HG03039 (cell line): ENCODE results near the gene PDE4DIP.
"Not testable (repeated sequence)": the region's sequence is repeated elsewhere in the genome, so short reads cannot be mapped to it uniquely, and the experiment has no call there.

Experiments
- ATAC-seq: cut with Tn5 transposase; IDR thresholded peaks from one replicate; pipeline ENCODE4 v1.9.1; 2021; ENCODE audit warnings: mild to moderate bottlenecking, moderate library complexity; ENCODE audit not compliant: unreplicated experiment

PDE4DIP gene

DNA sequence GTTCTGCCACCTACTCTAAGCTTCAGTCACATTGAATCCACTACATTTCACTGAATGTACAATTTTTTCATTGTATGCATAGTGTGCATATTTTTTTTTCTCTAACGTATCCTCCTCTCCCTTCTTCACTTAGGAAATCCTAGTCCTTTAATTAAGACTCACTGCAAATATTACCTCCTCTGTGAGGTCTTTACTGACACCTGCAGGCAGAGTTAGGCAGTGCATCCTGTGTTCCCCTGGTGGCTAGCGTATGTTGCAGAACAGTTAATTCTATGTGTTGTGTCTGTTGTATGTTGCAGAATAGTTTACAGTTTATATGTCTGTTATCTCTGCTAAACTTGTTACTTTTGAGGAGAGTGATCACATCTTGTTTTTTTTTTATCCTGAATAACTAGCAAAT, 121.9 kb downstream of the PDE4DIP start:
- not testable (repeated sequence) for ATAC-seq

- not testable (repeated sequence) for ATAC-seq
Observed at GRCh38 chr1:148967580-148967979, 123.4 kb downstream of the PDE4DIP start.

DNA sequence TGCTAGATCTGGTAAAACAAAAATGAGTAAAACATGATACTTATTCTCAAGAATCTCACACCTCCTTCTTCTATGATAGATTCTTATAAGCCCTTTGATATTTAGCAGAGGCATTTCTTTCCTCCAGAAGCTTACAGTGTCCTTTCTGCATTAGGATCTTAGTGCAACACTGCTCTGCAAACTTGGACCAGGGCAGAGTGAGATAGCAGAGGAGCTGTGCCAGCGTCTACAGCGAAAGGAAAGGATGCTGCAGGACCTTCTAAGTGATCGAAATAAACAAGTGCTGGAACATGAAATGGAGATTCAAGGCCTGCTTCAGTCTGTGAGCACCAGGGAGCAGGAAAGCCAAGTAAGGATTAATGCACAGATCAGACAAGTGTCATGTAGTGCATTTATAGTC, 124.5 kb downstream of the PDE4DIP start:
- not testable (repeated sequence) for ATAC-seq

- ATAC-seq = not testable (repeated sequence)
Observed at GRCh38 chr1:148969126-148969525, 124.9 kb downstream of the PDE4DIP start.

DNA sequence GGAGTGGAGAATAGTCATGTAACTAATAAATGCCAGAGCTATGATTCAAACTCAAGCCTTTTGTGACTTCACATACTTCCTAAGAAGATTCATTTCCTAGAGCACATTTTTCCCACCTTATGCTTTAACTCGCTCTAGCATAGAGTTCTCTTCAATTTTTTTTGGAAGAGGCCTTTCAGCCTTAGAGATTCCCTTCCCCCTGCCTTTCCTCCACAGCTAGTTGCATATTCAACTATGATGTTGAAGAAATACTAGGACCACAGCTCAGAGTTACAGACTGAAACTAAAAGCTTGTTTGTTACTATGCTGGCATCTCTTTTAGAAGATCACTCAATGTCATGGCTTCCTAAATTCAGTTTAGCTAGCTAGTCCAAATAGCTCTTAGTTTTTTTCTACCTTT, 131.2 kb downstream of the PDE4DIP start:
- not testable (repeated sequence) for ATAC-seq

DNA sequence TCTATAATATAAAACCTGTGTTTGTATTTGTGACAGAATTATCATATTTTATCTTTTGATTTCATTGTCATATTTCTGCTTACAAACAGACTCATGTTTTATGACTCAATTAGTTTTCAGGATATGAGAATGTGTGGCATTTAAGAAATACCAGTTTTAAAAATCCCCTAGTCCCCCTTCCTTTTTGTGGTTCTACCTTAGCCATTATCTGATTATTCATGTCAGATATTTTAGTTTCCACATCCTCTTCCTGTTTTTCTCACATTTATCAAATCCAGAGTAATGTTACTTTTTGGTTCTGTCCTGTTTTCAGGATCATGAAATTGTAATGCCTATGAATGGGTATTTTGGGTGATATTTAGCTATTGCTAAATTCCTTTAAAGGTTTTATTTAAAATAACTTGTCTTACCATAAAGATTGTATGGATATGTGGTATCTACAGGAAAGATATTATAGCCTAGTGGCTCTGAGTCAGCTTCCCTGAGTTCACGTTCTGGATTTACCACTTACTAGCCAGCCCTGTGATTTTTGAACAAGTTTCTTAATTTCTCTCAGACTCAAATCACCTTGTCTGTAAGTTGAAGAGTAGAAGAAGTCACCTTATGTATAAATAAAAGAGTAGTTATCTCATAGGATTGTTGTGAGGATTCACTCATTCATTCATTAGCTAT, 131.8 kb downstream of the PDE4DIP start:
- ATAC-seq = not testable (repeated sequence)

DNA sequence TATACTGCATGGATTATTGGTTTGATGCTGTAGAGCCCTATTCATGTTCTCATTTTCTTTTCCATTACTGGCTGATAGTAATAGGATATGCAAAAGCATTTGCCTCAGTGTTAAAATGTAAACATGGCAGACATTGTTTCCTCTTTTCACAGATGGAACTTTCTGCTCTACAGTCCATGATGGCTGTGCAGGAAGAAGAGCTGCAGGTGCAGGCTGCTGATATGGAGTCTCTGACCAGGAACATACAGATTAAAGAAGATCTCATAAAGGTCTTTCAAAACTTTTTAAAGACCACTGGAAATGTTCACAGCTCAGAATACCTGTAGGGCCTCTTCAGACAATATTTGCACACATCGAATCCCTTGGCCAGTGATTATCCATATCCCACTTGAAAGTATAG, 133.6 kb downstream of the PDE4DIP start:
- ATAC-seq = not testable (repeated sequence)

DNA sequence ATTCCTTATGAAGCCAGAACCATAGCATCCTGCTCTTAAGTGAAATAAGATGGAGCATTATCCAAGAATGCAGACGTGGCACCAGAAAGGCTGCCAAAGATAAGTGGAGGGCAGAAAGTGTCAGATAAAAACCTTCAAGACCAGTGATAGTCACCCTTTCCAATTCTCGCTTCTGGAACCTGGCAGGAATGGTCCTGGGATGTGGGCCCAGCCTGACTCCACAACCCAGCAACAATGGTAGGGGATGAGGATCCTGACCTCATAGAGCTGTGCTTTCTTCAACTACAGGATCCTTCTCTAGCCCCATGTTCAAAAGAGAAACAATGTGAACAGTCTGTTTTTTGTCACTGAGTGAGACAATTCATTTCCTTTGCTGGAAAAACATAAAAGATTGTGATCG, 145.2 kb downstream of the PDE4DIP start:
- ATAC-seq = not testable (repeated sequence)

DNA sequence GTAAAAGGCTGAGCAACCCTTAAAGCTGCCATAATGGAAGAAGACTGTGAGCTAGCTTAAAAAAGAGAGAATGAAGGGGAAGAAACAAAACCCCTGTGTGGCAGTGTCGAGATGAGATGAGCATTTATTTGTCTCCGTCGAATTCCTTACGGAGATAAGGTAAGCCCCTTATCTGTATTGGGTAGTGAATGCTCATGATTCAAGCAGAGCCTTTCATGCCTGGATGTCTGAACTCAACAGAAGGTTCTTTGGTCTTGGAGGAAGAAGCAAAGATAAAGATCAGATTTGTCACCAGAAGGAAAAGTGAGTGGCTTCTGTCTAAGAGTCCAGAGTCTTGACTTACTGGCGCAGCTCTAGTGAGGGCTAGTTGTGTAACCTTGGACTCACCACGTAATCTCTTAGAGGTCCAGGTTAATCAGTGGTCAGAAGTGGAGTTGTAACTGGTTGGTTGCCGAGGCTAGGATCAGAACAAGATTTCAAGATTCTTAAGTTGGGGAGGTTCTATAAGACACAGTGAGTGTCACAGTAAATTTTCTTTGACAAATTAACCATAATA, 146.1 kb downstream of the PDE4DIP start:
- not testable (repeated sequence) for ATAC-seq

GRCh38 chr1:148991818-148992217, 147.6 kb downstream of the PDE4DIP start:
- ATAC-seq = not testable (repeated sequence)

DNA sequence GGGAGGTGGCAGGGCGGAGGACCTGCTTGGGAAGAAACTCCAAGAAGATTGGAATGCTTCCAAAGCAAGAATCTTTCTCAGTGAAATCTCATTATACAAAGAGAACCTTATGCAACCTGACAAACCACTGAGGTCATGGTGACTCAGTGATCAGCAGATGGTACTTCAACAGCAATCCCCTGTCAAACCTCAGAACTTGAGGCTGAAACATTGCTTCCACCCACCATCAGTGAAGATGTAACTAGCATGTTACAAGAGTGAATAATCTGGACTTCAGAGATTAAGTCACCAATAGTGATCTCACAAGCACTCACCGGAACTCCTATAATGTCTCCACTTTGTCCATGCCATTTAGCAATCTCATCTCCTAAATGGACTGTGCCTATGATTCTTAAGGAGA, 148.1 kb downstream of the PDE4DIP start:
- ATAC-seq = not testable (repeated sequence)

- ATAC-seq = not testable (repeated sequence)
Observed at GRCh38 chr1:148996449-148997224, 152.4 kb downstream of the PDE4DIP start.

DNA sequence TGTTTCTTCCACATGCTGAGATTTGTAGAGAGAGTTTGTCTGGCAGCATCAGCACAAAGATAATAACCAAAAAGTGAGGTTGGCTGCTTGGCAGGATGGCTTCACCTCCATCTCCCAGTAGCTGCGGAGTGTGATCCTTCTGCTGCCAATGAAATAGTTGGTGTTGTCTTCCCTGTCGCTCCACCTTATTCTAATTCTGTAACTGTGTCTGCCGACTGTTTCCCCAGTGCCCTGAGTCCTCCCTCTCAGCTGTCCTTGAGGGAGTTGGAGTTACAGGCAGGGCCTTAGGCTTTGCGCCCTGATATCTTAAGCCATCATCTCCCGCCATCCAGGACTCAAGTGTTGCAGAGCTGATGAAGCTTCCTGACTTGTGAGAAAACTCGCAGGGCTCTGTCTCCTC, 153.2 kb downstream of the PDE4DIP start:
- not testable (repeated sequence) for ATAC-seq

DNA sequence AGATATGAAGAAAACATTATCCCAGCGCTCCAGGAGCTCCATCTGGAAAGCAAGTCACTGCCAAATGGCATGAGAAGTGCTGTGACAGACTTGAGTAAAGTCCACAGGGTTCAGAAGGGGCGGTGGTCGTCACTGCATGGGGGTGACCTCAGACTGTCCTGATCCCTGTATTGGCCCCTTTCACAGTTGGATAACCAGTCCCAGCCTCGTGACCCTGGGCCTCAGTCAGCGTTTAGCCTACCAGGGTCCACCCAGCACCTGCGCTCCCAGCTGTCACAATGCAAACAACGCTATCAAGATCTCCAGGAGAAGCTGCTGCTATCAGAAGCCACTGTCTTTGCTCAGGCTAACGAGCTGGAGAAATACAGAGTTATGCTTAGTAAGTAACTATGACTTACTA, 158.4 kb downstream of the PDE4DIP start:
- ATAC-seq = not testable (repeated sequence)

DNA sequence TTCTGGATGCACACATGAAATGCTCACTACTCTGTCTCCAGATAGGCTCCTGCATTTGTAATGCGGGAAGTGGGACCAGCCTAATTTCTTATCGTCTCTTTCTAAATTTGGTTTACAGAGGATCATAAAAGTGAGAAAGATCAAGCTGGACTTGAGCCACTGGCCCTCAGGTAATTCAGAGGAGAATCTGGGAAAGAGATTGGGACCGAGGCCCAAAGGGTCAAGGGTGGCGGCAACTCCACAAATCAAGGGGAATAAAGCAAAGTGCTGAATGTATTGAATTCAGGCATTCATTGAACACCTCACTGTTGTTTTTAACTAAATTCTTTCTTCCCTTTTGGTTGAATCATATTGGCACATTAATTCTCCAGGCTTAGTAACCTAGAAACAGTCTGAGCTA, 164.1 kb downstream of the PDE4DIP start:
- ATAC-seq = not testable (repeated sequence)

DNA sequence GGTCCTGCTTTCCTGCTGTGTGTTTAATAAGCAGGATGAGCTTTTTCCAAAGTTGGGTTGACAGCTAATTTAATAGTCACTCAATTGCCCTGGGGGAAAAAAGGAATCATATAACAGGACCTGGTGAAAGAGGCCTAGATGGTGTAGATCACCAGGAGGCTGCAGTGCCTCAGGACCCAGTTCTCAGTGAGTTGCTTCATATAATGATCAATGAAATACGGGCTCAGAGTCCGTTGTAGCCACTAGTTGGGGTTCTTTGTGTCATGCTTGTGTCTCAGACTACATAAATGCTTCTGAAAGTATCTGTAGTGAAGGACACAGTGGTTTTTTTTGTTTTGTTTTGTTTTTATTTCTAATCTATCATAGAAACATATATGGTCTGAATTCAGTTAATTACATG, 164.5 kb downstream of the PDE4DIP start:
- ATAC-seq = not testable (repeated sequence)

DNA sequence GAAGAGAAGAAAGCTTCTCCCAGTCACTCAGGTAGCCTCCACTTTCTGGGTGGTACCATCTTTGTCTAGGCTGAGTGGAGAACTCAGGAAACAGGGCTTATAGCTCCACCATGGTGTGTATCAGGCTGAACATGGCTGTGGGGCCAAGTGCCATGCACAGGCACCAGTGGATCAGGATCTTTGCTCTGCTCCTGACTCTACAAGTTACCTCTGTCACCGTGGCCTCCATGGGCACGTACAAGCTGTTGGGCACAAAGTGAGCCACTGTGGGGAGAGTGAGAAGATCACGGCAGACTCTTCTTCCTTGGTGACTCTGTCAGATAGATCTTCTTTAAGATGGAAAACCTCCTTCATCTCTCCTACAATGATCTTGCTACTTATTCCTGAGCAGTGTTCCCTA, 165.5 kb downstream of the PDE4DIP start:
- ATAC-seq = not testable (repeated sequence)

DNA sequence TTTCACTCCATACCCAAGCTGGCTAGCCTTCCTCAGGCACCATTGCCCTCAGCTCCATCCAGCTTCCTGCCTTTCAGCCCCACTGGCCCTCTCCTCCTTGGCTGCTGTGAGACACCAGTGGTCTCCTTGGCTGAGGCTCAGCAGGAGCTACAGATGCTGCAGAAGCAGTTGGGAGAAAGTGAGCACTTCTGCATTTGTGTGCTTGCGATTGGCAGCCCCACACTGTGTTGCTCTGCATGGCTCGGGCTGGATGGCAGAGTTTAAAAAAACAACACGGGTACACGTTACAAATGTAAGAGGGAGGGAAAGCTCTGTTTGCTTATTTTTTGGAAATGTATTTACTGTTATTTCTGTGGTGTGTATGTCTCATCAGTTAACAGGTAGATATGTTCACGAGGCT, 168.4 kb downstream of the PDE4DIP start:
- ATAC-seq = not testable (repeated sequence)

DNA sequence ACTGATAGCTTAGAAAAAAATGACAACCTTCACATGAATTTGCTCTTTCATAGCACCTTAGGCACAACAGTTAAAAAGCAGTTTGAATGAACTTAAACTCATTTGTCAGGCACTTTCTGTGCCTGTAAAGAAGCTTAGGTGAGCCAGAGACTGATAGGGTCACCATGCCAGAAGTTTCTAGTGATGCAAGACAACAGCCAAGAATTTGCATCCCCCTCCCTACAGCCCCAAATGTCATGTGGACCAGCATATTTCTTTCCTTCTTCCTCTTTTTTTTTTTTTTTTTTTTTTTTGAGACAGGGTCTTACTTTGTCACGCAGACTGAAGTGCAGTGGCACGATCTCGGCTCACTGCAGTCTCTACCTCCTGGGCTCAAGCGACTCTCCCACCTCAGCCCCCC, 169.3 kb downstream of the PDE4DIP start:
- not testable (repeated sequence) for ATAC-seq

DNA sequence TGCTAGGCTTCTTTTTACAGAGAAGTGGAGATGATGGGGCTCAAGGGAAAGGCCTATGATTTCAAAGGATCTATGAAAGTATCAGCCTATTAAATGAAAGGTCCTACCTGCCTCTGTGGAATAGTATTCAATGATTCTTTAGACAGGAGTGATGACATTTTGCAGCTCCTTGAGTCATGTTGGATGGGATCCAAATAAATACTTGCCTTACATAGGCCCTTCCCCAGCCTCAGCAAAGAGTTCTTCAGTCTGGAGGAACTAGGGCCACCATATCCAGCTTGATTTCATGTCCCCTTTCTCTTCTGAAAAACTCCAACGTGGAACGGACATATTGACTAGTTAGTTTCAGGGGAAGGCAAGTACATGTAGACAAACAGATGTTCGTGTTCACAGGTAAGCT, 171.3 kb downstream of the PDE4DIP start:
- not testable (repeated sequence) for ATAC-seq

DNA sequence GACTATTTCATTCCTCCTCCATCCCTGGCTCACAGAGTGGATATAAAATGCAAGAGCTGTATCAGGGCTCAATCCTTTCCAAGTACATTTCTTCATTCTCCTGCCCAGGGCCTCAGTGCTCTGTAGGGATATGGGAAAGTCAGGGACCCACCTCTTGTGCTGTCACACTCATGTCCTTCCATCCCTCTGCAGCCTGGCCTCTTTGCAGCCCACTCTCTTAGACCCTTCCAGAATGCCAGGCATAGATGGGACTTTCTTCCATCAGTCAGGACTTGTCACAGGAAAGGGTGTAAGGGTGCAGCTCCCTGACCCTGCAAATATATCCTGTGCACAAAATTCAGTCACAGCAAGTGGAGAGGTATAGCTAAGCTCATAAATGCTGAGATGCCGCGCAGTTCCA, 172.4 kb downstream of the PDE4DIP start:
- not testable (repeated sequence) for ATAC-seq

- ATAC-seq = not testable (repeated sequence)
Observed at GRCh38 chr1:149018577-149018976, 174.3 kb downstream of the PDE4DIP start.
